ENCODE results near the gene CDK5.

Gene CDK5

DNA sequence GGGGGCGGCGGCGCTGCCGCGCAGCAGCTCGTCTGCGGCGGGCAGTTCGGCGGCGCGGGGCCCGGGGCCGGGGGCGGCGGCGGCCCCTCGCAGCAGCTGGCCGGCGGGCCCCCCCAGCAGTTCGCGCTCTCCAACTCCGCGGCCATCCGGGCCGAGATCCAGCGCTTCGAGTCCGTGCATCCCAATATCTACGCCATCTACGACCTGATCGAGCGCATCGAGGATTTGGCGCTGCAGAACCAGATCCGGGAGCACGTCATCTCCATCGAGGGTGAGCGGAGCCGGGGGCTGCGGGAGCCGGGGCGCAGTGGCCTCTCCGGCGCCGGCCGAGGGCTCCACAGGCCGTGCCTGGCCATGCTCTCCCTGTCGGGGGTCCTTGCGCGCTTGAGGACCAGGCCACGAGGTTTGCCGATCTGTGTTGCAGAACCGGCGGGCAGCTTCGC lies 29.1 kb upstream of the CDK5 start:
- peak; percentile 49 for DNase-seq

DNA sequence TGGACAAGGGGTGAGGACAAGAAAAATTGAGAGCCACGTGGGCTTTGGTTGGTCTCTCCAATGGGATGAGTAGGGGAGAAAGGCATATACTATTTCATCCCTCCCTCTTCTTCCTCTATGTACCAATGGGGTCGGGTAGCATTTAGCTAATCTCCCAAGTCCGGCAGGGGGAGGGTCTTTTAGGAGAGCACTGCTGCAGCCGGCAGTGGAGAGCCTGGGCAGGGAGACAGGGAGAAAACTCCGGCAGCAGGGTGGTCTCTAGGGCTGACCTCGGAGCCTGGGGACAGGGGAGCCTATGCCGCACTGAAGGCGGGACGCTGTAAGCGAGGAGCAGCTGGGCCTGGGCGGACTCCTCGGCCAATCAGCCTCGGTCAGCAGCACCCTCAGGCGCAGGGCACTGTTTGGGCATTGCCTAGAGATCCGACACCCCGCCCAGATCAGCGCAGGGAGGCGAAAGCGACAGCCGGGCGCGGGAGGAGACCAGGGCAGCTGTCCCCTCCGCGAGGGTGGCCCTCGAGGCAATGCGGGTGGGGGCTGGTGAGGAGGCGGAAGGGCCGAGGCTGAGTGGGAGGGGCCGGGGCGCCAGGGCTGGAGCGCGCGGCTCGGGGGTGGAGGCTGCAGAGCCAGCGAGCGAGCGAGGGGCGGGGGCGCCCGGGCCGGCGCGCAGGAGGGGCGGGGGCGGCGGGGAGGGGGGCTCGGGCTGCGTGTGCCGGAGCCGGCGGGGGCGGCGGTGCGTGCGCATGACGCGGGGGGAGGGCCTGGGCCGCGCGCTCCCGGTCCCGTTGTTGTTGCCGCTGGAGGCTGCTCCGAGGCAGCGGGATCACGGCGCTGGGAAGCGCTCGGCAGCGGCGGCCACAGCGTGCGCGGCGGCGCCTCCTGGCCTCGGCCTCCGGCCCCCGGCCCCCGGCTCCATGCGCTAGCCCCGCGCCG lies 28.3 kb upstream of the CDK5 start, which contains the start of gene AGAP3:
TSS of gene AGAP3 (plus strand) at position 785 of the 930 bp plus-strand sequence. CDS start 267 bp downstream, outside the sequence.
- peak; percentile 93 for DNase-seq

DNA sequence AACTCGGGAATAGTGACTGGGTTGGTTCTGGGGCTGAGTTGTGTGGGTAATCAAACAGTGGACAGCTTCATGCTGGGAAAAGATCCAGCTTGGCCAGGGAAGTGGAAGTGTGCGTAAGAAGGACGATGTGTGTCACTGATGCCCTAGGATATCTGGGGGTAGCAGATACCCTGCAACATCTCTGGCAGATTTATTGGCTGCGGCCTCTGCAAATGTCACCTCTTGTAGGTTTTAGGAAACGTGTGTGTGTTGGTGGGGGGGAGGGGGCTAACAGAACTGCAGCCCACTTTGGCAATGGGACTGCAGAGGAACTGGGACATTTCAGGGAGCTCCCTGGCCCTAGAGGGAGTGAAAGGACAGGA lies 27.6 kb upstream of the CDK5 start:
- DNase-seq = no peak

DNA sequence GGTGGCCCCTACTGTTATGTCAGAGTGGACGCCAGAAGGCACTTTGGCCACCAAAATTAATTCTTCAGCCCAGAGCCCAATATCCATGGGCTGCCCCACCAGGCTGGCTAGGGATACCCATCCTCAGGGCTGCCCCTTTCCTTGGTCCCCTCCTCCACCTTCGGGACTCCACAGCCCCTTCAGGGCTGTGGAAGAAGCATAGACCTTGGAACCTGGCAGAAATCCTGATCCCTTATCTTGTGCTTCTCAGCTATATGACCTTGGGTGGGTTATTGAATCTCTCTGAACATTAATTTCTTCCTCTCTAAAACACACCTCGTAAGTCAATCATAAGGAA lies 26.1 kb upstream of the CDK5 start:
- peak; percentile 63 for DNase-seq

DNA sequence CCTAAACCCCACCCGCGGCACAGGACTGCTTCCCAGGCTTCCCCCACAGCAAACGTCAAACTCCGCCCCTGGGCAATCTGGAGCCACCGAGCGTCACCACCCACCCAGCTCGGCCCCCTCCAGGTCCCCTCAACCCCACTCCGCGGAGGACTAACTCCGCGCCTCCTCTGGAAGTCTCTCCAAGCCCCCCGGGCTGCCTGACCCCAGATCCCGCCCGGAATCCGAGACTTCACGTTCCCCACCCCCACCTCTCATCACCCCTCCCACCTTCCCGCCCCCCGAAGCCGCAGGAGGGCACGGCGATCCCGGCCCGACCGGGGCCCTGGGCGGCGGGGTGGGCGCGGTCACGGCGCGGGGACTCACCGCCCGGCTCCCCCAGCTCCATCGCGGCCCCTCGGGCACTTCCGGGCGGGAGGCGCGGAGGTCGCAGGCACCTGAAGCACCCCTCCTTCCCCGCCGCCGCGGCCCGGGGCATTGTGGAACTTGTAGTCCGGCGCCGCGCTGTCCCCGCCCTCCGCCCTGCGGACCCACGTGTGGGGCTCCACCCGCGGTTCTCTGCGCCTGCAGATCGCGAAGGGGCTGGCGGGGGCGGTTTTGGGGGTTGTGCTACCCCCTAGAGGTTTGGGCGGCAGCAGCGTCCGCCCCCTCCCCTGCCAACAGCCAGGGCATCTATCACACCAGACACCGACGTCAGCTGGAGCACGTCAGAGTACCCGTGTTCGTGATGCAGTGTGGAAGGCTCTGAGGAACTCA lies 25.6 kb upstream of the CDK5 start, which contains the start of gene TMUB1:
TSS of gene TMUB1 (minus strand) at position 423 of the 753 bp plus-strand sequence. CDS start 930 bp downstream, outside the sequence.
- DNase-seq = peak; percentile 90

DNA sequence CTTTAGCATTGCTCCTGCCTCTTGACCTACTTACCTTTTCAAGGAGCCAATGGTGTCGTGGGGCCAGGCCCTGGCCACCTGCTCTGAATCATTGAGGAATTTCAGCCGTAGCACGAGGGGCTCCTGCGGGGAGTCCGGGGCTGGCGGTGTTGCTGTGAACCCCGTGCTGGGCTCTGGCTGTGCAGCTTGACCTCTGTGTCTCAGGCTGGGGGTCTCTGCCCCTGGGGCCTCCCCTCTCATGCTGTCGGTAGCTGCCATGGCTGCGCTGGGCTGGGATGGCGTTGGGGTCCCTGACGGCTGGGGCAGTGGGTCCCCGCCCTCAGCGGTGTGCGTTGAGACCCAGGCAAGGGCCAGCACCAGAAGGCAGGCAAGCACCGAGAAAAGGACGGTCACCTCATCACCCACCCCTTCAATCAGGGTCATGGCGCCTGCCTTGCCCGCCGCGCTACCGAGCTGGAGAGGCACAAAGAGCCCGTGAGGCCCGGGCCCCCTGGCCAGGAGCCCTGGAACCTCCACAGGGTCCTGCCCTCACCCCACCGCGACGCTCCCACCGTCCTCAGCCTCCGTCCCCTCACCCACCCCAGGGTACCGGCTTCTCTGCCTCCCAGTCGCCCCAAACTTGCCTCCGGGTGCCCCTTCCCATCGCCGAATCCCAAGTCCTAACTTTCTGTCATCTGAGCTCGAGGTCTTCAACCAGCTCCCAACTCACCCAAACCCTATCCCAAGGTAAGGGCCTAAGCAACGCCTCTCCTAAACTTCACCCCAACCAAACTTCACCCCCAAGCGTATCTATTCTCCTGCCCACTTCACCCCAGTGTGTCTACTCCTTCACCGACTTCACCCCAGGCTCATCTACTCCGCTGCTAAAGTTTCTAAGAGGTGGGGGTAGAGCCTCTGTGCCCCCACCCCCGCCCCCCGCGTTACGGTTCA lies 24.7 kb upstream of the CDK5 start:
- DNase-seq = peak; percentile 64

DNA sequence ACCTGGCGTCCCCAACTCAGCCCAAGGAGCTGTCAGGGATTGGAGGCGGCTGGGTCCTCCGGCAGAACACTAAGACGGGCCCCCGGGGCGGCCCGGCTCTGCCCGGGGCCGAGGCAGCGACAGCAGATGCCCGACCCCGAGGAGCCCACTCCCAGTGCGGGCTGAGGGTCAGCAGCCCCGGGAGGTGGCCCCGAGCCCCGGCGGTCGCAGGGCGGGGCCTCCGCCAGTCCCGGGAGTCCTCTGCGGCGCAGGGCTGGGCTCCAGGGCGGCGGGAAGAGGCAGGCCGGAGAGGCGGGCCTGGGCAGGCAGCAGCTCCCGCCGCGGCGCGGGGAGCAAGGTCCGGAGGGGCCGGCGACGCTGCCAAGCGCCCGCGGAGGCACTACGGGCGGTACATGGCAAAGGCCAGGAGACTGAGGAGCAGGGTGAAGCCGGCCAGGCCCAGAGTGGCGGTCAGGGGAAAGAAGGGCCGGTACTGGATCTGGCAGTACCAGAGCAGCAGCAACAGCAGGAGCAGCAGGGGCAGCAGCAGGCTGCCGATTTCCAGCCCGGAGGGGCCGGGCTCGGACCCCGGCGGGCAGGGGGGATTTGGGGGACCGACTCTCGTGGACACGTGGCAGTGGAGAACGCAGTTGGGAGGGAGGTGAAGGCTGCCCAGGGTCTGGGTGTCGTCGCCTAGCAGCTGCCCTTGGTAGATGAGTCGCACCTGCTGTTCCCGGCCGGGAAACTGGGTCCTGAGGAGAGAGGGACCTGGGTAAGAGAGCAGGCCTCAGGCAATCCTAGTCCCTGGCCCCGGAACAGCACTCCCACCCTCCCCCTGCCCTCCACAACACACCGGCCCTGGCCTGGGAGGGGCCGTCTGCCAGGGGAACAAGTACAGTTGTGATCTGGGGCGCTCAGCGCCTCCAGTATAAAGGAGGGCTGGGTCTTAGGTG lies 23.7 kb upstream of the CDK5 start:
- DNase-seq = peak; percentile 64

DNA sequence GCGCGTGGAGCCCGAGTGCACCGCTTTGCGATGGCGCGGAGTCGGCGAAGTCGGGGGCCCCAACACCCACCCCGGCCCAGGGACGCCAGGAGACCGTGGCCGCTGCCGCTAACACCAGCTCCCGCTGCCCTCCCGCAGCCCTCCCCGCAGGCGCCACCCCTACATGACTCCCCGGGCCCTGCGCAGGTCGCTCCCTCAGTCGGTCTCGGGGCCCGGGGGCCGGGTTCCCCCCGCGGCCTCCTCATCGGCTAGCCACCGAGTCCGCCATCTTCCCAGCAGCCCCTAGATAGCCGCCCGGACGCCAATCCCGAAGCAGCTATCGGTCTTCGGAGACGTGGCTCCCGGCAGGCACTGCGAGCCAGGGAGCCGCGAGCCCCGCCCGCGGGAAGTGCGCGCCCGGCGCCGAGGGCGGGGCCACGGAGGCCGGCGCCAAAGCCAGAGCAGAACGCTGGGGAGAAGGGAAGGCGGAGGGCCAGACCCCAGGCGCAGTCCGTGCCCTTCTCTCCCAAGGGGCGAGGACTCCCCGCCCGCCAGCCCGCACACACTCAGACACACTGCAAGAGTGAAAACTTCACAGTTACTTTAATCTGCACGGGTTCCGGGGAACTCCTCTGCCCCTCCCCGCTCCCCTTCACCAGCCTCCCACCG lies 22.9 kb upstream of the CDK5 start, which contains the start of gene FASTK:
TSS of gene FASTK (minus strand) at position 288 of the 648 bp plus-strand sequence. CDS start at position 245, 43 bp downstream.
- peak; percentile 95 for DNase-seq

DNA sequence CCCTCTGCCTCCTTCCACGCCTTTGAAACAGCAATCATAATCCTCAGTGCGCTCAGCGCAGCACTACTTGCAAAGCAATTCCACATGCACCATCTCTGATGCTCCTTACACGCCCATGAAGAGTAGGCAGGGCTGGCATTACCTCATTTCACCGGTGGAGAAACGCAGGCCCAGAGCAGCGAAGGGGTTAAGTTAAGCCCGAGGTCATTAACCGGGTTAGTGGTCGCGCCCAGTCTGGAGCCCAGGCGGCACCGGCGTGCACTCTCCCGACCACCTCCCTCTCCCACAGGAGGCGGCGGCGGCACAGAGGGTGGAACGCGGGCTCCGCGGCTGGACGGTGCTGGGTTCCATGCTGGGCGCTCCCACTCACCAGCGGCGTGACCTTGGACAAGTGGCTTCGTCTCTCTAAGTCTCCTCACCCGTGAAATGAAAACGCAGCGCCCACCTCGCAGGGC lies 22.4 kb upstream of the CDK5 start:
- DNase-seq = peak; percentile 50

DNA sequence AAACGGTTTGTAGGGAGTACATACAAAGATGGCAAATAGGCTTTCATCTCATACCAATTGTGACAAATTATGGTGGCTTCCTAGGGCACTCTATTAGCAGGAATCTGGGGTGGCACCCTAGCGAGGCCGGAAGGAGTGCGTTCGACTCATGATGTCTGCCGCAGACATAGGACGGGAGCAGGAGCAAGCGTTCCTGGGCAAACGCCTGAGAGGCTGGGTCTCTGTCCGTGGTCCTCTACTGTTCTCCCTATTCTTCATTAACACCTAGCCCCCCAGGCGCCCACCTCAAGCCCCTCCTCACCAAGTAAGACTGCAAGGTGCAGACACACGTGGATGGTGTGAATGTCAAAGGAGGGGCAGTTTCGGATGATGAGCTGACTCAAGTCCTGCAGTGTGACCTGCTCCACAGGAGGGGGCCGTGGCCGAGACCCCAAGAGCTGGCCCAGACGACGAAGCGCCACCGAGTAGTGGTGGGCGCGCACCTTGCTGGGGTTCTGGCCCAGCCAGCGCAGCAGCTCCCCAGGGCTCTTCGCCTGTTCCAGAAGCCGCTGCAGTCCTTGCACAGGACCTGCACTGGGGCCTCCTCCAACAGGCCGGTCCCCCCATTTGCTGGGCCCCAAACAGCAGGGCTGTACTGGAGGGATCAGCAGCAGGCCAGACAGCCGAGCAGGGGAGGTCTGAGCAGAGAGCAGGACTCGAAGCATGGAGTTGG lies 21.7 kb upstream of the CDK5 start:
- DNase-seq = no peak

DNA sequence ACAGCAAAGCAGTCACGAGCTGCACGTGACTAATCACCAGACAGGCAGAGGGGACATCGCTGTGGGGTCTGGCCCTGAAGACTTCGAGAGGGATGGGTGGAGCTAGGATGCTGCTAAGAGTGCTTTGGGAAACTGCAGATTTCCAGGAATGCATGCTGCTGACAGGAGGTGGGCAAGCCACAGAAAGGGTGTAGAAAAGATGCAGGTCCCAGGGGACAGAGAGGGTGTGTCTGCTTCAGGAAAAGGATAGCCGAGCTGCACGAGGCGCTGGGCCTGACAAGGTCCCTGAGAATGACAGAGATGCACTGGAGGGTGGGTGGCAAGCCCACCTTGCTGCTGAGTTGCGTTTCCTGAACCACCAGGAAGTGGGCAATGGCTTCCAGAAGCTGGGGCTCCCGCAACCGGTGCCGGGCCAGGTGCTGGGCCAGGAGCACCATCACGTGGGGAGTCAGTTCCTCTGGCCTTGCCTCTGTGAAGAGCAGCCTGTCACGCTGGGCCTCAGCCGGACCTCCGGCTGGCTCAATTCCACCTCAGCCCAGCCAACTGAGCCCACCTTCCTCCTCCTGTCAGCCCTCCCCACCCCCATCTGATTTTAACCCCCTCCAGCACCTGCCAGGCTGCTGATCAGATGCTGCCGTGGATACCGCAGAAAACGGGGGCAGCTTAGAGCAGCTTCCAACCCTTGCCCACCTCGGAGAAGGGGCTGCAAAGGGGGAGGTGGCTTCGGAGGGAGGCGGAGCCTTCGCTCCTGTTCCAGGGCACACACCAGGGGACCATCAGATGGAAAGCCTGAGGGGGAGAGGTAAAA lies 20.7 kb upstream of the CDK5 start:
- DNase-seq = peak; percentile 49

DNA sequence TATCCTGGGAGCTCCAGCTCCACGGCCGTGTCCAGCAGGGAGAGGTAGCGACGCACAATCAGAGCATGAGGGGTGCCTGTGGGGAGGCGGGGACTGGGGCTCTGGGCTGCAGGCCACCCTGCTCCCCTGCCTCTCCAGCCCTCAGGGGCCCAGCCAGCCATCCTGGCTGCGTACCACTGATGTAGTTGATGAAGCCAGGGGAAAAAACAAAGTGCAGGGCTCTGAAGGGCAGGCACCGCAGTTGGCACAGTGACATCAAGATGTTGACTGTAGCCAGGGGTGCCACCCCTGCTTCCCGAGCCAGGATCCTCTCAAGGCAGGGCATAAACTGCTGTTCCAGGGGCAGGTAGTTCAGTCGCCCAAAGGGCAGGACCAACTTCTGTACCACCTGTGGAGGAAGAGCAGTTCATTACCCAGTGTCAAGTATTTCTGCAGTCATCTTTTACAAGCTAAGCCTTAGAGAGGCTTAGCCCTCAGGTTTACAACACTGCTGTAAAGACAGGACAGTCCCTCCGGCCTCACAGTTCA lies 20.1 kb upstream of the CDK5 start:
- no peak for DNase-seq

DNA sequence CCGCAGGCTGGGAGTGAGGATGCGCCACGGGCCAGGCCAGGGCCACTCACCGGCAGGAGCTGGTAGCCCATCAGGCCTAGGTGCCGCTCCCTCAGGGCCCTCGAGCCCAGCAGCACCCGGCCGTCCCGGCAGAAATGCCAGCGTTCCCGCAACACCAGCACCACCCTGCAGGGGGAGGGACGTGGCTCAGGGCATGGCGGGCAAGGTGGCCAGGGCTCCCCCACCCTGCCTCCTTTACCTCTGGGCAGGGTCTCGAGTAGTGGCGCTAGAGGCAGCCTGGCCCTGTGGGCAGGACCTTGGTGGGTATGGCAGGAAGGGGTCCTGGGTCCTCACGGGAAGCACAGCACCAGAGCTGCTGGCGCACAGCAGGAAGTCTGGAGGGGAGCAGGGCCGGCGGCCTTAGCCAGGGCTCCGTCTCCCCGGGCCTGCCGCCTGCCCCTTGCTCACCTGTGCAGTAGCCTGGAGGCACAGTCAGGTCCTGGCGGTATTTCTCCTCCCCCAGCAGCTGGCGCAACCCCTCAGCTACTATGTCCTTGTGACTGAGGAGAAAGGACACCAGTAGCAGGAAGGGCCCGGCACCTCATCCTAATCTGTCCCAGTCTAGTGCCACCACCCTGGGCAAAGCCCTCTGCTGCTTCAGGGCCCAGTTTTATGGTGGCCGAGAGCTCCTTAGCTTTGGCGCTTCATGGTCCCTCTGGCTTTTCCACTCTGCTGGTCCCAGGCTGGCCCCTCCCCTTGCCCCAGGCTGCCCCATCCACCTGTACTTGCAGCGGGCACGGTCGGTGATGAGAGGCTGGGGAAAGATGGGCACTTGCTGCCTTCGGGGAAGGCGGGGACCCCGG lies 19.4 kb upstream of the CDK5 start:
- peak; percentile 37 for DNase-seq

DNA sequence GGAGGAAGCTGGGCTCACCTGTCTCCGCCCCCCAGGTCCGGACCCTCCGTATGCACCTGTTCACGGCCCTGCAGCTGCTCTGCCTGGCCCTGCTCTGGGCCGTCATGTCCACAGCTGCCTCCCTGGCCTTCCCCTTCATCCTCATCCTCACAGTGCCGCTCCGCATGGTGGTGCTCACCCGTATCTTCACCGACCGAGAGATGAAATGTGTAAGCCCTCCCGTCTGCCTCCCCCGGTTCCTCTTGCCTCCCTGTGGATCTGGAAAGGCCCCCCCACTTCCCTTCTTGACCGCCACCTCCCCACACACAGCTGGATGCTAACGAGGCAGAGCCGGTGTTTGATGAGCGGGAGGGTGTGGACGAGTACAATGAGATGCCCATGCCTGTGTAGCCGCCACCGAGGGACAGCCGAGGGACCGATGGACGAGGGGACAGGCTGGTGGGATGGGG lies 18.3 kb upstream of the CDK5 start:
- DNase-seq = no peak

DNA sequence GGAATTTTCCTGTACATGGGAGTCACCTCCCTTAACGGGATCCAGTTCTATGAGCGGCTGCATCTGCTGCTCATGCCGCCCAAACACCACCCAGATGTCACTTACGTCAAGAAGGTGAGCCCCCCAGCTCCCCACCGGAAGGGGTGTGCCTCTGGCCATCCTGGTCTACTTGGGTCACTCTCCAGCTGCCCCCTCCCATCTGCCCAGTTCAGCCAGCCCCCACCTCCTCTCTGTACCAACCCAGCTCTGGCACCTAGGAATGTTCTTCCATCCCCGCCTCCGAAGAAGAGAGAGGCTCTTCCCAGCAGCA lies 17.9 kb upstream of the CDK5 start:
- no peak for DNase-seq

DNA sequence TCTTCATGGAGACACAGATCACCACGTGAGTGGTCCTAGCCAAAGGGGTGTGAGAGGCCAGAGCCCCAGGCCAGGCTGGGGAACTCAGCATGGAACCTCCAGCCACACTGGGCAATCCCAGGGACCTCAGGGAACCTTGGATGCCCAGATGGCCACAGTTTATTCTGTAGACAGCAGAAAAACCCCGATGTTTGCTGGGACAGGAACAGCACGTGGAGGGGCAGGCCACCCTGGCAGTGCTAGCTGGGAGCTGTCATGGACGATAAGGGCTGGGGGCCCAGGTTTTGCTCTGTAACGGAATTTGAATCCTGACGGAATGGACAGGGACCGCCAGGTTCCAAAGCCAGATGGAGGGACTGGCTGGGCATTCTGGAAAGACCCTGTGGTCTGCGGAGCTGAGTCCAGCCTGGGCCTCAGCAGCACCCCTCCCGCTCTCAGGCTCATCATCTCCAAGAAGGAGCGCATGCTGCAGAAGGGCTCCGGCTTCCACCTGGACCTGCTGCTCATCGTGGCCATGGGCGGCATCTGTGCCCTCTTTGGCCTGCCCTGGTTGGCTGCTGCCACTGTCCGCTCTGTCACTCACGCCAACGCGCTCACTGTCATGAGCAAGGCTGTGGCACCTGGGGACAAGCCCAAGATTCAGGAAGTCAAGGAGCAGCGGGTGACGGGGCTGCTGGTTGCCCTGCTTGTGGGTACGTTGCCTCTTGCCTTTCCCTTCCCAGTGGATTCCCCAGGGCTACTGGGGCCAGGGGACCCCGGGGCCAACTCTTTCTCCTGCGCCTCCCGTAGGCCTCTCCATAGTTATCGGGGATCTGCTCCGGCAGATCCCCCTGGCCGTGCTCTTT lies 17.3 kb upstream of the CDK5 start:
- DNase-seq = no peak

DNA sequence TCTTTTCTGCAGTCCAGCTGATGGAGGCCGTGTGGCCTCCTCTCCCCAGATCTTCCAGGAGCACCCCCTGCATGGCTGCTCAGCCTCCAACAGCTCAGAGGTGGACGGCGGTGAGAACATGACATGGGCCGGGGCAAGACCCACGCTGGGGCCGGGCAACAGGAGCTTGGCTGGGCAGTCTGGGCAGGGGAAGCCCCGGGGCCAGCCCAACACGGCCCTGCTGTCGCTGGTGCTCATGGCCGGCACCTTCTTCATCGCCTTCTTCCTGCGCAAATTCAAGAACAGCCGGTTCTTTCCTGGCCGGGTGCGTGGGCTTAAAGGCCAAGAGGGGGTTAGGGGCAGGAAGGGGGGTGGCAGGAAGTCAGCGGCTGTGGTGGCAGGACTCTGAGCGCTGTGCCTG lies 16.3 kb upstream of the CDK5 start:
- DNase-seq = no peak

Data from NCI-H82 (cell line).